Measurements from ENCODE around the gene RXRB. TPM values are rescaled to one million over a fixed set of nuclear protein-coding genes. Genes with fewer than 3 reads are reported as not detected.
"Not testable (repeated sequence)": the region's sequence is repeated elsewhere in the genome, so short reads cannot be mapped to it uniquely, and the experiment has no call there.

RXRB gene
- total and polyA plus RNA-seq, 8 donors, result 35.4 to 76.2 (median 61.9) TPM

DNA sequence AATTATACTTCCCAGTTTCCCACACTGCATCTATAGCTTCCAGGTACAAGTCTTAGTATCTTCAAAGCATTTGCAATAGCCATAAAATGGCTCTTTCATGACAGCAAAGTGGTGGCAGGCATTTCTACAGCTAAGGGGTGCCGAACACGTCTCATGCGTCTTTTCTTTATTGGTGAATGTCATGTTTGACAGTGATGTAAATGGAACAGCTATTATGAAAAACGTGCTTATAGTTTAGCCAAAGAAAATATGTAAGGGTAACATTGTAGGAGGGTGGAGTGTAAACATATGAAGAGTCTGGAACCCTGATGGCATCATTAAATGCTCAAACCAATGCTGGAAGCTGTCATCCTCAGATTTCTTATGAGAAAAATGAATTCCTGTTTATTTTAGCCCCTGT is 46.1 kb downstream of the RXRB start:
- ATAC-seq (no peak), DNase-seq (no peak)
- intact Hi-C loops (cut with DNase I), result no loop called here
- TF ChIP-seq, protein P1, sequence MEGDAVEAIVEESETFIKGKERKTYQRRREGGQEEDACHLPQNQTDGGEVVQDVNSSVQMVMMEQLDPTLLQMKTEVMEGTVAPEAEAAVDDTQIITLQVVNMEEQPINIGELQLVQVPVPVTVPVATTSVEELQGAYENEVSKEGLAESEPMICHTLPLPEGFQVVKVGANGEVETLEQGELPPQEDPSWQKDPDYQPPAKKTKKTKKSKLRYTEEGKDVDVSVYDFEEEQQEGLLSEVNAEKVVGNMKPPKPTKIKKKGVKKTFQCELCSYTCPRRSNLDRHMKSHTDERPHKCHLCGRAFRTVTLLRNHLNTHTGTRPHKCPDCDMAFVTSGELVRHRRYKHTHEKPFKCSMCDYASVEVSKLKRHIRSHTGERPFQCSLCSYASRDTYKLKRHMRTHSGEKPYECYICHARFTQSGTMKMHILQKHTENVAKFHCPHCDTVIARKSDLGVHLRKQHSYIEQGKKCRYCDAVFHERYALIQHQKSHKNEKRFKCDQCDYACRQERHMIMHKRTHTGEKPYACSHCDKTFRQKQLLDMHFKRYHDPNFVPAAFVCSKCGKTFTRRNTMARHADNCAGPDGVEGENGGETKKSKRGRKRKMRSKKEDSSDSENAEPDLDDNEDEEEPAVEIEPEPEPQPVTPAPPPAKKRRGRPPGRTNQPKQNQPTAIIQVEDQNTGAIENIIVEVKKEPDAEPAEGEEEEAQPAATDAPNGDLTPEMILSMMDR (IDR thresholded peaks at IDR 0.05), result no peak
- no peak overlapping the region for H3K27ac ChIP-seq
- peaks cover 0 to 20% of the 10 kb centered on the region in 2 donors for H3K9me3 ChIP-seq
- no peak overlapping the region for H3K4me3 ChIP-seq
- H3K4me1 ChIP-seq, result no peaks in the 10 kb centered on the region
- H3K36me3 ChIP-seq, result no peaks in the 10 kb centered on the region
- peaks cover 0 to 7% of the 10 kb centered on the region in 2 donors for H3K27me3 ChIP-seq

DNA sequence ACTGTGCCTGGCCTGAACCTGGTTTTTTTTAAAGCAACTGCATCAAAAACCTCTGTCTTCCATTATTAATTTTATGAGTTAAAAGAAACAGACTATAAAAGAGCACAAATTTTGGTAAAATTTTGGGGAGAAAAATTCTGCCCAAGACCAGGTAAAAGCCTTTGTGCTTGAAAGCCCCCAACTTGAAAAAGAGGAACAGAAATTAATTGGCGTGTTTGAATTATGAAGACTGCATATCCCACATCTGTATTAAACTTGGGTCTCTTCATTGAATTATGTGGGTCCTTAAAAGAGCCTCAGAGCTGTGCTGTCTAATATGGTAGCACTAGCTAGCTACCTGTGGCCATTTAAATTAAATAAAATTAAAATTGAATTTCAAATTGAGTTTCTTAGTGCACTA is 49.4 kb downstream of the RXRB start:
- Histone ChIP-seq H3K4me1 (no peaks in the 10 kb centered on the region), H3K36me3 (no peaks in the 10 kb centered on the region), H3K9me3 (peaks cover 0 to 20% of the 10 kb centered on the region in 2 donors), H3K4me3 (no peak overlapping the region), H3K27ac (no peak overlapping the region), H3K27me3 (peaks cover 0 to 19% of the 10 kb centered on the region in 2 donors)
- ATAC-seq, result no peak
- DNase-seq, result no peak
- TF ChIP-seq, protein P1 (IDR thresholded peaks at IDR 0.05), result no peak
- intact Hi-C loops (cut with DNase I), result no loop called here

DNA sequence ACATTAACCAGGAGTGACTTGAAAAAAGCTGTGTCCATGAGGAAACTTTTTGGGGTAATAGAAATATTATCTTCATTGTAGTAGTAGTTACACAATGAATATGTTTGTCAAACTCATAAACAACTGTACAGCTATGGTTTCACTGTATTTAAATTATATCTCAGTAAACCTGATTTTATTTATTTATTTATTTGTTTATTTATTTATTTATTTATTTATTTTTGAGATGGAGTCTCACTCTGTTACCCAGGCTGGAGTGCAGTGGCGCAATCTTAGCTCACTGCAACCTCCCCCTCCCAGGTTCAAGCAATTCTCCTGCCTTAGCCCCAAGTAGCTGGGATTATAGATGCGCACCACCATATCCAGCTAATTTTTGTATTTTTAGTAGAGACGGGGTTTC is 49.9 kb downstream of the RXRB start:
- DNase-seq; H3K4me3 ChIP-seq; intact Hi-C loops (cut with DNase I); H3K36me3 ChIP-seq; H3K27ac ChIP-seq; H3K4me1 ChIP-seq; ATAC-seq: not testable (repeated sequence)
- peaks cover 0 to 20% of the 10 kb centered on the region in 2 donors for H3K9me3 ChIP-seq
- peaks cover 0 to 19% of the 10 kb centered on the region in 2 donors for H3K27me3 ChIP-seq

DNA sequence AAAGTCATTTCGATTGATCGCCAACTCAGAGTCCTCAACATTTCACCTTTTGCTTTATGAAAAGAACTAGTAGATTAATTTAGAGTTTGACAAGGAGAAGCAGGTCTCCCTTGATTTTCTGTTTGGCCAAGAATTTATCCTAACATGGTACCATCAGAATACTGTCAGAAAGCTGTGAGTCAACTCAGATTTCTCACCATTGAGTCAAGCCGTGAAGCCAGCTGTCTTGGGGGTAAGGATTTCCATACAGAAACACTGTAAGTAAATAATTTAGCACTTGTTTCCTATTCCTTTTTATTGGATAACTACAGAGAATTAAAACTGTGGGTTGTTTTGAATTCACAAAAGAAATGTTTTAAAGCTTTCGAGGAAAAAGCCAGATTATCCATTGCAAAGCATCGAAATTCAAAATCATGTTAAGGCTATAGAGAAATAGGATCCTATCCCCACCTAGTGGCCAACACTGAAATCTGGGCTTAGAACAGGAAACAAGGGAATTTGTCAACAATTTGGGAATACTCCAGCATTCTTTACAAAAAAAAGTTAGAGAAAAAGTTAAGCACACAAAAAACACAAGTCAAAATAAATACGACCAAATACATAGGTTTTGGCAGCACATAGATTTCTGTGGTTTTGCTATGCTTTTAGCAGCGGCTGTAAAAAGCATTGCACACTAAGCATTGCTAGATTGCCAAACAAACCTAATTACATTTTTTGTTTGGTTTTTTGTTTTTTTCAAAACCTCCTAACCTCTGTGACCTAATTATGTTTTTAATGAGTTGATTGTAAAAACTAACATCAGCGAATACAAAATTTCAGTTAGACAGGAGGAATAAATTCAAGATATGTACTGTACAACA is 52.4 kb downstream of the RXRB start:
- ATAC-seq, result peak; percentile 68
- H3K4me3 ChIP-seq, result no peak overlapping the region
- H3K27me3 ChIP-seq, result peaks cover 0 to 24% of the 10 kb centered on the region in 2 donors
- DNase-seq, result peak in 2 of 4 donors; percentile 77 to 81
- peaks cover 0 to 9% of the 10 kb centered on the region in 2 donors for H3K4me1 ChIP-seq
- intact Hi-C loops (cut with DNase I), result no loop called here
- TF ChIP-seq, protein P1 (IDR thresholded peaks at IDR 0.05), result peak; percentile 69 to 77
- peaks cover 0 to 20% of the 10 kb centered on the region in 2 donors for H3K9me3 ChIP-seq
- no peaks in the 10 kb centered on the region for H3K36me3 ChIP-seq
- H3K27ac ChIP-seq, result no peak overlapping the region

DNA sequence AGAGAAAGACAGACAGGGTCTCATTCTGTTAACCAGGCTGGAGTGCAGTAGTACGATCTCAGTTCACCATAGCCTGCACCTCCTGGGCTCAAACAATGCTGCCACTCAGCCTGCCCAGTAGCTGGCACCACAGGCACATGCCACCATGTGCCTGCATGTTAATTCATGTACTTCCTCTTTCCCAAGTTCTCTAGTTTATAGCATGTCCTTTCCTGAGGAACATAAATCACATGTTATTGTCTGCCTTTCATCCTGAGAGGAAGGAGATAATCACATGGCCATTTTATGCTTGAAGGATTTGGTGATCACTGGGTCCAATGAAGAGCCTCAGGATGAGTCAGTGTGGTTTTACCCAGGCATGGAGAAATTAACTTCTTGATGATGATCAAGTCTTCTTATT is 56.1 kb downstream of the RXRB start:
- Histone ChIP-seq H3K27ac (peak overlapping the region in 1 of 2 donors; percentile 31), H3K4me3 (no peak overlapping the region), H3K9me3 (no peaks in the 10 kb centered on the region), H3K36me3 (no peaks in the 10 kb centered on the region), H3K4me1 (peaks cover 0 to 13% of the 10 kb centered on the region in 2 donors), H3K27me3 (peaks cover 0 to 22% of the 10 kb centered on the region in 2 donors)
- no peak for DNase-seq
- TF ChIP-seq, protein P1 (IDR thresholded peaks at IDR 0.05), result no peak
- intact Hi-C loops (cut with DNase I), result no loop called here
- ATAC-seq, result peak; percentile 74

Small RNAs within 50 kb of the gene (microRNA-seq; reads per million reads assigned to microRNA genes)
- 0.67 to 3.7 reads per million in 2 donors for gene MIR219A1

Other genes starting within 250 kb of the RXRB start
- 100 to 1,000 TPM; 128 to 159 TPM for gene HLA-DMA, start 247.6 kb downstream of the RXRB start, total RNA-seq
- 10 to 100 TPM in 5 of 6 donors, 1 to 10 TPM in 1; 9.4 to 26.3 (median 17.1) TPM for gene HLA-DMA, start 247.6 kb downstream of the RXRB start, polyA plus RNA-seq (ENCODE audit: insufficient read length in 6 of 6)
- gene BRD2, start 232.1 kb downstream of the RXRB start, total RNA-seq, result 100 to 1,000 TPM; 125 to 174 TPM
- gene BRD2, start 232.1 kb downstream of the RXRB start, polyA plus RNA-seq (ENCODE audit: insufficient read length in 6 of 6), result 100 to 1,000 TPM; 282 to 317 (median 302) TPM
- gene HLA-DOA, start 191.1 kb downstream of the RXRB start, total RNA-seq, result 10 to 100 TPM; 15.3 to 20.6 TPM
- 1 to 10 TPM; 1.8 to 3.3 (median 2.9) TPM for gene HLA-DOA, start 191.1 kb downstream of the RXRB start, polyA plus RNA-seq (ENCODE audit: insufficient read length in 6 of 6)
- 100 to 1,000 TPM; 354 to 476 TPM for gene HLA-DPA1, start 127.0 kb downstream of the RXRB start, total RNA-seq
- gene HLA-DPA1, start 127.0 kb downstream of the RXRB start, polyA plus RNA-seq (ENCODE audit: insufficient read length in 6 of 6), result 10 to 100 TPM; 14.9 to 46.7 (median 32.0) TPM
- gene HLA-DPB1, start 124.7 kb downstream of the RXRB start, total RNA-seq, result 100 to 1,000 TPM; 206 to 326 TPM
- 10 to 100 TPM; 15.2 to 30.3 (median 24.1) TPM for gene HLA-DPB1, start 124.7 kb downstream of the RXRB start, polyA plus RNA-seq (ENCODE audit: insufficient read length in 6 of 6)
- gene COL11A2, start 8.2 kb downstream of the RXRB start, total RNA-seq, result under 1 TPM; 0.45 to 0.87 TPM
- 1 to 10 TPM; 2.6 to 9.5 (median 4.1) TPM for gene COL11A2, start 8.2 kb downstream of the RXRB start, polyA plus RNA-seq (ENCODE audit: insufficient read length in 6 of 6)
- 100 to 1,000 TPM; 131 to 149 TPM for gene SLC39A7, start 202 bp upstream of the RXRB start, total RNA-seq
- gene SLC39A7, start 202 bp upstream of the RXRB start, polyA plus RNA-seq (ENCODE audit: insufficient read length in 6 of 6), result 100 to 1,000 TPM in 2 of 6 donors, 10 to 100 TPM in 4; 71.9 to 103 (median 98.8) TPM
- 10 to 100 TPM; 13.5 to 14.0 TPM for gene HSD17B8, start 4.0 kb upstream of the RXRB start, total RNA-seq
- 10 to 100 TPM; 15.9 to 27.0 (median 22.4) TPM for gene HSD17B8, start 4.0 kb upstream of the RXRB start, polyA plus RNA-seq (ENCODE audit: insufficient read length in 6 of 6)
- 10 to 100 TPM; 37.4 to 41.4 TPM for gene RING1, start 7.8 kb upstream of the RXRB start, total RNA-seq
- gene RING1, start 7.8 kb upstream of the RXRB start, polyA plus RNA-seq (ENCODE audit: insufficient read length in 6 of 6), result 10 to 100 TPM; 53.7 to 70.6 (median 59.9) TPM
- gene VPS52, start 71.2 kb upstream of the RXRB start, total RNA-seq, result 10 to 100 TPM; 46.2 to 54.2 TPM
- gene VPS52, start 71.2 kb upstream of the RXRB start, polyA plus RNA-seq (ENCODE audit: insufficient read length in 6 of 6), result 10 to 100 TPM; 75.7 to 92.5 (median 86.3) TPM
- 1,000 to 10,000 TPM; 1,881 to 1,887 TPM for gene RPS18, start 71.4 kb upstream of the RXRB start, total RNA-seq
- gene RPS18, start 71.4 kb upstream of the RXRB start, polyA plus RNA-seq (ENCODE audit: insufficient read length in 6 of 6), result 1,000 to 10,000 TPM; 3,694 to 4,273 (median 4,148) TPM
- 10 to 100 TPM; 12.7 to 12.9 TPM for gene B3GALT4, start 76.5 kb upstream of the RXRB start, total RNA-seq
- 1 to 10 TPM; 3.5 to 5.0 (median 4.1) TPM for gene B3GALT4, start 76.5 kb upstream of the RXRB start, polyA plus RNA-seq (ENCODE audit: insufficient read length in 6 of 6)
- 10 to 100 TPM; 26.6 to 42.0 TPM for gene WDR46, start 88.6 kb upstream of the RXRB start, total RNA-seq
- 10 to 100 TPM; 59.7 to 89.8 (median 65.8) TPM for gene WDR46, start 88.6 kb upstream of the RXRB start, polyA plus RNA-seq (ENCODE audit: insufficient read length in 6 of 6)
- 10 to 100 TPM; 37.7 to 43.0 TPM for gene PFDN6, start 88.9 kb upstream of the RXRB start, total RNA-seq
- gene PFDN6, start 88.9 kb upstream of the RXRB start, polyA plus RNA-seq (ENCODE audit: insufficient read length in 6 of 6), result 10 to 100 TPM; 50.4 to 55.3 (median 51.2) TPM
- 10 to 100 TPM; 83.3 to 94.6 TPM for gene RGL2, start 98.3 kb upstream of the RXRB start, total RNA-seq
- 100 to 1,000 TPM; 133 to 157 (median 140) TPM for gene RGL2, start 98.3 kb upstream of the RXRB start, polyA plus RNA-seq (ENCODE audit: insufficient read length in 6 of 6)
- 100 to 1,000 TPM; 227 to 243 TPM for gene TAPBP, start 113.4 kb upstream of the RXRB start, total RNA-seq
- gene TAPBP, start 113.4 kb upstream of the RXRB start, polyA plus RNA-seq (ENCODE audit: insufficient read length in 6 of 6), result 10 to 100 TPM; 41.5 to 60.2 (median 45.1) TPM
- gene ZBTB22, start 117.1 kb upstream of the RXRB start, total RNA-seq, result 10 to 100 TPM; 17.3 to 22.6 TPM
- 10 to 100 TPM; 21.8 to 29.3 (median 25.5) TPM for gene ZBTB22, start 117.1 kb upstream of the RXRB start, polyA plus RNA-seq (ENCODE audit: insufficient read length in 6 of 6)
- gene DAXX, start 122.3 kb upstream of the RXRB start, total RNA-seq, result 10 to 100 TPM; 33.6 to 42.0 TPM
- gene DAXX, start 122.3 kb upstream of the RXRB start, polyA plus RNA-seq (ENCODE audit: insufficient read length in 6 of 6), result 10 to 100 TPM; 44.8 to 62.5 (median 54.2) TPM
- 1 to 10 TPM; 5.8 to 9.9 TPM for gene KIFC1, start 191.2 kb upstream of the RXRB start, total RNA-seq
- 10 to 100 TPM; 30.7 to 73.6 (median 42.4) TPM for gene KIFC1, start 191.2 kb upstream of the RXRB start, polyA plus RNA-seq (ENCODE audit: insufficient read length in 6 of 6)
- gene PHF1, start 210.3 kb upstream of the RXRB start, total RNA-seq, result 10 to 100 TPM; 43.4 to 45.6 TPM
- gene PHF1, start 210.3 kb upstream of the RXRB start, polyA plus RNA-seq (ENCODE audit: insufficient read length in 6 of 6), result 10 to 100 TPM; 64.6 to 91.9 (median 73.5) TPM
- 100 to 1,000 TPM; 144 to 175 TPM for gene CUTA, start 217.4 kb upstream of the RXRB start, total RNA-seq
- gene CUTA, start 217.4 kb upstream of the RXRB start, polyA plus RNA-seq (ENCODE audit: insufficient read length in 6 of 6), result 100 to 1,000 TPM; 165 to 189 (median 177) TPM
- gene SYNGAP1, start 219.4 kb upstream of the RXRB start, total RNA-seq, result 10 to 100 TPM; 18.1 to 18.5 TPM
- gene SYNGAP1, start 219.4 kb upstream of the RXRB start, polyA plus RNA-seq (ENCODE audit: insufficient read length in 6 of 6), result 10 to 100 TPM; 42.8 to 51.2 (median 45.8) TPM

All from left lung (tissue), 10 donors.